Measurements from ENCODE around the gene ADRA2C.

Gene ADRA2C

DNA sequence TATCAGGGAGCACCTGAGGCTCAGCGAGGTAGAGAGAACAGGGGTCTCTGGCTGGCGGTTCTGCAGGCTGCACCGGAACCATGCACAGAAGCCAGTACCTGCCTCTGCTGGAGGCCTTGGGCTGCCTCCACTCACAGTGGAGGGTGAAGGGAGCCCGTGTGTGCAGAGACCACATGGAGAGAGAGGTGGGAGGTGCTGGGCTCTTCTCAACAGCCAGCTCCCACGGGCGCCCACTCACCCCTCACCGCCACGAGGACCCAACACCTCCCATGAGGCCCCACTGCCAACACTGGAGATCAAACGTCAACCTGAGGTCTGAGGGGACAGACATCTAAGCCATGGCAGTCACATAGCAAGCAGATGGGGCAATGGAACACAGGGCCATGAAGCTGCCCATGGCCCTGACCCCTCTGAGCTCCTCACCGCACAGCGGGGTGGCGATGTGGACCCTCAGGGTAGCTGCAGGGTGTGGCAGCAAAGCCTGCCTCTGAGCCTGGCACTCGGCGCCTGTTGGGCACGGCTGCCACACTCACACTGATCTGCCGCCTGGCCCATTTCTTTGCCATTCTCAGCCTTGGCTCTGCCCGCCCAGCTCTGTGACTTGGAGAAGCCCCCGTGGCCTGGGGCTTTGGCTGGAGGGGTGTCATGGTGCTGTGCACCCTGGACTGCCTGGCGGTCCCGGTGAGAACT, 44.8 kb downstream of the ADRA2C start:
- no peaks in the 10 kb centered on the region for H3K4me1 ChIP-seq (ENCODE audit: insufficient read depth, low read length)
- H2AFZ ChIP-seq (ENCODE audit: low read depth, low read length): no peak overlapping the region
- DNase-seq: no peak
- no peaks in the 10 kb centered on the region for H4K20me1 ChIP-seq (ENCODE audit: insufficient read depth, low read length)
- no peak overlapping the region for H3K4me3 ChIP-seq (ENCODE audit: low read depth in 1 of 2, low read length in 2 of 2)
- TF ChIP-seq EZH2 (IDR thresholded peaks at IDR 0.05; ENCODE audit: borderline replicate concordance, low read depth, low read length, severe bottlenecking): no peak
- no peak for TF ChIP-seq CTCF (IDR thresholded peaks at IDR 0.05; ENCODE audit: borderline replicate concordance, extremely low read depth, low read length, poor library complexity, severe bottlenecking)
- H3K27me3 ChIP-seq (ENCODE audit: insufficient read depth, low read length, poor library complexity): peaks cover 2% of the 10 kb centered on the region
- no peak overlapping the region for H3K27ac ChIP-seq (ENCODE audit: low read length)
- no peak for ATAC-seq (ENCODE audit: insufficient read depth, low read depth)
- no peak overlapping the region for H3K4me2 ChIP-seq (ENCODE audit: insufficient read depth, low read length)
- no peak overlapping the region for H3K9ac ChIP-seq (ENCODE audit: low read depth, low read length)
- H3K9me3 ChIP-seq (ENCODE audit: insufficient read depth, low read length, severe bottlenecking): no peaks in the 10 kb centered on the region
- H3K79me2 ChIP-seq (ENCODE audit: insufficient read depth, low read length): no peaks in the 10 kb centered on the region
- H3K36me3 ChIP-seq (ENCODE audit: insufficient read depth, low read length): no peaks in the 10 kb centered on the region

DNA sequence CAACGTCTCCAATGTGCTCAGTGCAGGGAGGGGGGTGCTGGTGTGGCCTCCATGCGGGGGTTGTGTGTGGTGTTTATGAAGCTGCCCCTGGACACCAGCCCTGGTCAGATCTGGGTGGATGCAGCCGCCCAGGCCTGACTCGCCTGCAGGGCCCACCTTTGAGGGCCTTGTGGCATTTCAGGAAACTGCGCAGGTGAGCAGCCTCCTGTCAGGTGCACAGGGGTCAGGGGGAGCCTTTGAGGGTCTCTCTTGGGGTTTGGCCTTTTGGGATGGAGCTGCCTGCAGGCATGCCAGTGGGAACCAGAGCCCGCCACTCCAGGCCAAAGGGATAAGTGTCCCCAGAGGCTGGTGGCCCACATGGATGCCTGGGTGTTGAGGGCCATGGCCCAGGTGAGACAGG, 45.4 kb downstream of the ADRA2C start:
- no peaks in the 10 kb centered on the region for H3K9me3 ChIP-seq (ENCODE audit: insufficient read depth, low read length, severe bottlenecking)
- H3K36me3 ChIP-seq (ENCODE audit: insufficient read depth, low read length): no peaks in the 10 kb centered on the region
- no peak overlapping the region for H3K4me2 ChIP-seq (ENCODE audit: insufficient read depth, low read length)
- H3K4me3 ChIP-seq (ENCODE audit: low read depth in 1 of 2, low read length in 2 of 2): no peak overlapping the region
- no peak overlapping the region for H3K27ac ChIP-seq (ENCODE audit: low read length)
- DNase-seq (no peak), ATAC-seq (ENCODE audit: insufficient read depth, low read depth) (no peak)
- no peaks in the 10 kb centered on the region for H3K4me1 ChIP-seq (ENCODE audit: insufficient read depth, low read length)
- H3K79me2 ChIP-seq (ENCODE audit: insufficient read depth, low read length): no peaks in the 10 kb centered on the region
- H2AFZ ChIP-seq (ENCODE audit: low read depth, low read length): no peak overlapping the region
- H3K27me3 ChIP-seq (ENCODE audit: insufficient read depth, low read length, poor library complexity): peaks cover 2% of the 10 kb centered on the region
- no peak overlapping the region for H3K9ac ChIP-seq (ENCODE audit: low read depth, low read length)
- H4K20me1 ChIP-seq (ENCODE audit: insufficient read depth, low read length): no peaks in the 10 kb centered on the region
- TF ChIP-seq CTCF (IDR thresholded peaks at IDR 0.05; ENCODE audit: borderline replicate concordance, extremely low read depth, low read length, poor library complexity, severe bottlenecking) (no peak), EZH2 (IDR thresholded peaks at IDR 0.05; ENCODE audit: borderline replicate concordance, low read depth, low read length, severe bottlenecking) (no peak)

DNA sequence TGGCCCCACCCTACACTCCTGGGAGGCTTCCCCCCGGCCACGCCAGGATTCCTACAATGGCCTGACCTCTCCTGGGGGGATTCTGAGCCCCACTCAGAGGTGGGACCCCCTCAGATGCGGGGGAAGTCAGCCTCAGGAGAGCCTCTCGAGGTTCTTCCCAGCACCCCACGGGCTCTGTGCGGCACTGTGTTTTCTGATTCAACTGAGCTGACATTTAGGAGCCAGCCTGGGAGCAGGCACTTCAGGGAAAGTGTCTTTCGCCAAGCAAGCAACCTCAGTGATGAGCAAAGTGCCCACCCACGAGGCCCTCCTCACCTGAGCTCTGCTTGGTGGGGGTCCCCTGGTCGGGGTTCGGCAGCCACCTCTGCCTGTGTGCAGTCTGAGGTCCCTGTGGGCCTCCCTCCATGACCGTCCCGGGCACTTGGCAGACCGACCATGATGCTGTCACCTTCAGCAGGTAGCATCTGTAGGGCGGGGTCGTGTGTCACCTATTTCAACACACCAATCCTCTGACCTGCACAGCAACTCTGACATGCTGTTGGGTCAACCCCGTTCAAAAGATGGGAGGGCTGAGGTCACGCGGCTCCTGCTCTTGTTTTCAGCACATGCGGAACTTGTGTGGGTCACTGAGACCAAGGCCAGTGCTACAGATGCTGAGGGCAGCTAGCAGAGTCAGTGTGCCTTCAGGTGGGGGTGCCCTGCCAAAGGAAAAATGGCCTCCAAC, 46.2 kb downstream of the ADRA2C start:
- H3K4me2 ChIP-seq (ENCODE audit: insufficient read depth, low read length): no peak overlapping the region
- H3K4me3 ChIP-seq (ENCODE audit: low read depth in 1 of 2, low read length in 2 of 2): no peak overlapping the region
- no peaks in the 10 kb centered on the region for H4K20me1 ChIP-seq (ENCODE audit: insufficient read depth, low read length)
- H3K79me2 ChIP-seq (ENCODE audit: insufficient read depth, low read length): no peaks in the 10 kb centered on the region
- no peak for TF ChIP-seq EZH2 (IDR thresholded peaks at IDR 0.05; ENCODE audit: borderline replicate concordance, low read depth, low read length, severe bottlenecking)
- no peak for TF ChIP-seq CTCF (IDR thresholded peaks at IDR 0.05; ENCODE audit: borderline replicate concordance, extremely low read depth, low read length, poor library complexity, severe bottlenecking)
- H3K4me1 ChIP-seq (ENCODE audit: insufficient read depth, low read length): no peaks in the 10 kb centered on the region
- no peak overlapping the region for H3K27ac ChIP-seq (ENCODE audit: low read length)
- no peak for DNase-seq
- H3K9me3 ChIP-seq (ENCODE audit: insufficient read depth, low read length, severe bottlenecking): no peaks in the 10 kb centered on the region
- H2AFZ ChIP-seq (ENCODE audit: low read depth, low read length): no peak overlapping the region
- no peak overlapping the region for H3K9ac ChIP-seq (ENCODE audit: low read depth, low read length)
- no peaks in the 10 kb centered on the region for H3K36me3 ChIP-seq (ENCODE audit: insufficient read depth, low read length)
- peaks cover 2% of the 10 kb centered on the region for H3K27me3 ChIP-seq (ENCODE audit: insufficient read depth, low read length, poor library complexity)
- no peak for ATAC-seq (ENCODE audit: insufficient read depth, low read depth)
